OCI-LY1 (cell line): Measurements from ENCODE around the gene OR51E2.

Experiments
- H2AFZ ChIP-seq: fragments of 200-600 bp; sonication (generic), shearing (Covaris generic); 2 replicates; pipeline ENCODE4 v1.6.0; 2014; ENCODE audit warnings: antibody characterized with exemption, mild to moderate bottlenecking, low read length
- H3F3A ChIP-seq: fragments of 200-600 bp; sonication (generic), shearing (Covaris generic); 2 replicates; pipeline ENCODE4 v1.6.0; 2014; ENCODE audit warnings: mild to moderate bottlenecking, antibody characterized with exemption, low read length, moderate library complexity; ENCODE audit not compliant: insufficient read depth
- H3K27ac ChIP-seq: fragments of 200-600 bp; sonication (generic); 2 replicates; pipeline ENCODE4 v1.5.1; 2014; ENCODE audit warnings: low read length, mixed run types, mild to moderate bottlenecking, low read depth; ENCODE audit not compliant: poor library complexity, severe bottlenecking
- H3K27me3 ChIP-seq: fragments of 200-600 bp; sonication (generic); 2 replicates; pipeline ENCODE4 v1.6.0; 2014; ENCODE audit warnings: antibody characterized with exemption, mild to moderate bottlenecking, low read length, moderate library complexity; ENCODE audit not compliant: insufficient read depth
- H3K36me3 ChIP-seq: fragments of 200-600 bp; sonication (generic); 2 replicates; pipeline ENCODE4 v1.6.1; 2014; ENCODE audit warnings: mild to moderate bottlenecking, antibody characterized with exemption, low read length, moderate library complexity, mixed read lengths; ENCODE audit not compliant: insufficient read depth
- H3K4me1 ChIP-seq: fragments of 200-600 bp; sonication (generic); 2 replicates; pipeline ENCODE4 v1.5.1; 2014; ENCODE audit warnings: mild to moderate bottlenecking, low read length, moderate library complexity; ENCODE audit not compliant: insufficient read depth, severe bottlenecking
- H3K4me2 ChIP-seq: fragments of 200-600 bp; sonication (generic), shearing (Covaris generic); 2 replicates; pipeline ENCODE4 v1.6.1; 2014; ENCODE audit warnings: low read length
- H3K4me3 ChIP-seq: fragments of 200-600 bp; sonication (generic); 2 replicates; pipeline ENCODE4 v1.5.1; 2014; ENCODE audit warnings: low read length, low read depth, mild to moderate bottlenecking, mixed read lengths; ENCODE audit not compliant: poor library complexity, severe bottlenecking
- H3K79me2 ChIP-seq: fragments of 200-600 bp; shearing (Covaris generic); 2 replicates; pipeline ENCODE4 v1.6.1; 2016; ENCODE audit warnings: mixed run types, low read length, mixed read lengths; ENCODE audit not compliant: insufficient read depth
- H3K9ac ChIP-seq: fragments of 200-600 bp; sonication (generic), shearing (Covaris generic); 2 replicates; pipeline ENCODE4 v1.6.1; 2014; ENCODE audit warnings: mild to moderate bottlenecking, low read length, mixed read lengths
- H3K9me2 ChIP-seq: fragments of 200-600 bp; sonication (generic), shearing (Covaris generic); 2 replicates; pipeline ENCODE4 v1.6.1; 2014; ENCODE audit warnings: low read depth, mild to moderate bottlenecking, low read length, mixed read lengths
- H3K9me3 ChIP-seq: fragments of 200-600 bp; shearing (Covaris generic); 2 replicates; pipeline ENCODE4 v1.6.1; 2014; ENCODE audit warnings: low read length, mixed read lengths
- H4K20me1 ChIP-seq: fragments of 200-600 bp; sonication (generic), shearing (Covaris generic); 2 replicates; pipeline ENCODE4 v1.6.0; 2016; ENCODE audit warnings: mild to moderate bottlenecking, low read length; ENCODE audit not compliant: insufficient read depth
- CTCF ChIP-seq: fragments of 200-600 bp; sonication (generic), shearing (Covaris generic); IDR thresholded peaks from 2 replicates; pipeline ENCODE4 v1.5.1; 2017; ENCODE audit warnings: mild to moderate bottlenecking, antibody characterized with exemption, low read length, moderate library complexity, mixed read lengths
- EZH2 ChIP-seq: fragments of 200-600 bp; sonication (generic), shearing (Covaris generic); IDR thresholded peaks from 2 replicates; pipeline ENCODE4 v1.8.0; 2017; ENCODE audit warnings: borderline replicate concordance, mixed run types, mild to moderate bottlenecking, antibody characterized with exemption, low read length, moderate library complexity, mixed read lengths

The OR51E2 gene

DNA sequence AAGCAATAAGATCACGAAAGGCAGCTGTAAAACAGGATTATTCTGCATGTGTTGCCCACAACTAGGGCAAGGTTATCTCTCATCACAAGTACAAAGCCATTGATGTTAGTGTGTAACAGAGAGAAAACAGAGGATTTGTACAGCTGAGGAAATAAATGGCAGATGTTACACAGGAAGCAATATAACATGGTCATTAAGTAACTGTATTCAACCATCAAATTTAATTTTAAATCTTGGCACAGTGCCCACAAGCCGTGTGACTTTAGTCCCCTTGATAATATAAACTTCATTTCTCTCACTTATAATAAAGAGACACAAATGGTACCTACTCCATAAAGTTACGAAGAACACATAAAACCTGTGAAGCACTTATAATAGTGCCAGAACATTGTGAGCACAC lies 17.3 kb downstream of the OR51E2 start:
- Histone ChIP-seq H3F3A (no peaks in the 10 kb centered on the region), H3K4me2 (no peak overlapping the region), H2AFZ (no peak overlapping the region), H3K4me3 (no peak overlapping the region), H3K27ac (no peak overlapping the region), H3K9me3 (no peaks in the 10 kb centered on the region), H3K4me1 (no peaks in the 10 kb centered on the region), H3K36me3 (no peaks in the 10 kb centered on the region), H3K9ac (no peak overlapping the region), H3K79me2 (no peaks in the 10 kb centered on the region), H4K20me1 (no peaks in the 10 kb centered on the region), H3K9me2 (no peaks in the 10 kb centered on the region), H3K27me3 (no peaks in the 10 kb centered on the region)
- TF ChIP-seq CTCF (no peak), EZH2 (no peak)

- Histone ChIP-seq H4K20me1 (no peaks in the 10 kb centered on the region), H3K36me3 (no peaks in the 10 kb centered on the region), H3F3A (no peaks in the 10 kb centered on the region), H3K27ac (no peak overlapping the region), H3K79me2 (no peaks in the 10 kb centered on the region), H3K27me3 (no peaks in the 10 kb centered on the region), H3K4me3 (no peak overlapping the region), H3K9me2 (no peaks in the 10 kb centered on the region), H3K4me2 (no peak overlapping the region), H3K9me3 (no peaks in the 10 kb centered on the region), H2AFZ (no peak overlapping the region), H3K9ac (no peak overlapping the region), H3K4me1 (no peaks in the 10 kb centered on the region)
- no peak for TF ChIP-seq CTCF
- no peak for TF ChIP-seq EZH2
Observed at GRCh38 chr11:4677948-4678347, 19.7 kb downstream of the OR51E2 start.

GRCh38 chr11:4673781-4674180 lies 23.9 kb downstream of the OR51E2 start:
- Histone ChIP-seq H3K4me1 (no peaks in the 10 kb centered on the region), H3K4me2 (no peak overlapping the region), H3K79me2 (no peaks in the 10 kb centered on the region), H3K27ac (no peak overlapping the region), H3K4me3 (no peak overlapping the region), H2AFZ (no peak overlapping the region), H3K9me3 (no peaks in the 10 kb centered on the region), H3F3A (no peaks in the 10 kb centered on the region), H4K20me1 (no peaks in the 10 kb centered on the region), H3K9me2 (no peaks in the 10 kb centered on the region), H3K9ac (no peak overlapping the region), H3K36me3 (no peaks in the 10 kb centered on the region), H3K27me3 (no peaks in the 10 kb centered on the region)
- TF ChIP-seq EZH2 (no peak), CTCF (no peak)
